Breast epithelium (tissue), 3 donors: Measurements from ENCODE around the gene SLC39A11.

Experiments used
- CTCF ChIP-seq, 3 donors: fragments of 450-650 bp; IDR thresholded peaks; one replicate each; pipeline ENCODE4 v1.5.1; 2016 to 2017; ENCODE audit warnings: antibody characterized with exemption in 3 of 3, mild to moderate bottlenecking in 3 of 3, moderate library complexity in 3 of 3
- POLR2A ChIP-seq: fragments of 450-650 bp; IDR thresholded peaks from one replicate; pipeline ENCODE4 v1.6.1; 2016; ENCODE audit warnings: antibody characterized with exemption, mild to moderate bottlenecking, moderate library complexity
- POLR2AphosphoS5 ChIP-seq, 3 donors: sonication (generic); formaldehyde crosslinking; IDR thresholded peaks; one replicate each; pipeline ENCODE4 v1.6.1; 2017; ENCODE audit warnings: antibody characterized with exemption in 3 of 3

GRCh38 chr17:72774236-72774635 is 318.3 kb downstream of the SLC39A11 start:
- TF ChIP-seq POLR2AphosphoS5 (IDR thresholded peaks at IDR 0.05): no peak
- no peak for TF ChIP-seq POLR2A
- TF ChIP-seq CTCF (IDR thresholded peaks at IDR 0.05): no peak
